Testis (tissue), 2 donors: Measurements from ENCODE around the gene ZNF18.

Source experiments
- POLR2A ChIP-seq: fragments of 450-650 bp; IDR thresholded peaks from one replicate; pipeline ENCODE4 v1.6.1; 2017; ENCODE audit warnings: antibody characterized with exemption, mild to moderate bottlenecking, moderate library complexity
- TF ChIP-seq, protein P1 (sequence below), 3 experiments: fragments of 450-650 bp in 2 of 3; fragments of 200-600 bp in 1 of 3; sonication (generic) in 1 of 3; IDR thresholded peaks; one replicate each; pipeline ENCODE4 v1.5.1; 2016 to 2019; ENCODE audit warnings: antibody characterized with exemption in 3 of 3, mild to moderate bottlenecking in 2 of 3, moderate library complexity in 1 of 3

GRCh38 chr17:11953924-11954323, 43.4 kb downstream of the ZNF18 start:
- no peak for TF ChIP-seq POLR2A
- TF ChIP-seq, protein P1, sequence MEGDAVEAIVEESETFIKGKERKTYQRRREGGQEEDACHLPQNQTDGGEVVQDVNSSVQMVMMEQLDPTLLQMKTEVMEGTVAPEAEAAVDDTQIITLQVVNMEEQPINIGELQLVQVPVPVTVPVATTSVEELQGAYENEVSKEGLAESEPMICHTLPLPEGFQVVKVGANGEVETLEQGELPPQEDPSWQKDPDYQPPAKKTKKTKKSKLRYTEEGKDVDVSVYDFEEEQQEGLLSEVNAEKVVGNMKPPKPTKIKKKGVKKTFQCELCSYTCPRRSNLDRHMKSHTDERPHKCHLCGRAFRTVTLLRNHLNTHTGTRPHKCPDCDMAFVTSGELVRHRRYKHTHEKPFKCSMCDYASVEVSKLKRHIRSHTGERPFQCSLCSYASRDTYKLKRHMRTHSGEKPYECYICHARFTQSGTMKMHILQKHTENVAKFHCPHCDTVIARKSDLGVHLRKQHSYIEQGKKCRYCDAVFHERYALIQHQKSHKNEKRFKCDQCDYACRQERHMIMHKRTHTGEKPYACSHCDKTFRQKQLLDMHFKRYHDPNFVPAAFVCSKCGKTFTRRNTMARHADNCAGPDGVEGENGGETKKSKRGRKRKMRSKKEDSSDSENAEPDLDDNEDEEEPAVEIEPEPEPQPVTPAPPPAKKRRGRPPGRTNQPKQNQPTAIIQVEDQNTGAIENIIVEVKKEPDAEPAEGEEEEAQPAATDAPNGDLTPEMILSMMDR (IDR thresholded peaks at IDR 0.05) = no peak
